Activated naive CD4-positive, alpha-beta T cell treated with anti-CD3 and anti-CD28 coated beads, Interleukin-2, amount 50 U/mL, for 24 hours (primary cell): Measurements from ENCODE around the gene MTURN.
"Not testable (repeated sequence)": the region's sequence is repeated elsewhere in the genome, so short reads cannot be mapped to it uniquely, and the experiment has no call there.

Source experiments
- H3K27ac Mint-ChIP-seq: one replicate; pipeline ENCODE4 v1.8.0; 2021; ENCODE audit warnings: mild to moderate bottlenecking, mixed read lengths
- H3K27me3 Mint-ChIP-seq: one replicate; pipeline ENCODE4 v1.8.0; 2021; ENCODE audit warnings: mixed read lengths
- H3K36me3 Mint-ChIP-seq: one replicate; pipeline ENCODE4 v1.8.0; 2021; ENCODE audit warnings: mixed read lengths
- H3K4me1 Mint-ChIP-seq: one replicate; pipeline ENCODE4 v1.8.0; 2021; ENCODE audit warnings: mixed read lengths
- H3K4me3 Mint-ChIP-seq: one replicate; pipeline ENCODE4 v1.8.0; 2021; ENCODE audit warnings: mild to moderate bottlenecking, mixed read lengths
- H3K9me3 Mint-ChIP-seq: one replicate; pipeline ENCODE4 v1.8.0; 2021; ENCODE audit warnings: mixed read lengths

The MTURN gene

GRCh38 chr7:30178748-30179436, 44.1 kb downstream of the MTURN start:
- no peaks in the 10 kb centered on the region for H3K36me3 Mint-ChIP-seq
- H3K27ac Mint-ChIP-seq: no peak overlapping the region
- no peak overlapping the region for H3K4me3 Mint-ChIP-seq
- H3K9me3 Mint-ChIP-seq: no peaks in the 10 kb centered on the region
- peaks cover 3% of the 10 kb centered on the region for H3K4me1 Mint-ChIP-seq
- H3K27me3 Mint-ChIP-seq: no peaks in the 10 kb centered on the region

GRCh38 chr7:30180718-30181117, 45.9 kb downstream of the MTURN start:
- H3K27ac Mint-ChIP-seq: no peak overlapping the region
- H3K4me1 Mint-ChIP-seq: peaks cover 3% of the 10 kb centered on the region
- H3K9me3 Mint-ChIP-seq: no peaks in the 10 kb centered on the region
- H3K4me3 Mint-ChIP-seq: no peak overlapping the region
- H3K27me3 Mint-ChIP-seq: no peaks in the 10 kb centered on the region
- no peaks in the 10 kb centered on the region for H3K36me3 Mint-ChIP-seq

- Mint-ChIP-seq H3K36me3 (peaks cover under 1% of the 10 kb centered on the region), H3K4me1 (peaks cover 3% of the 10 kb centered on the region), H3K9me3 (peaks cover 1% of the 10 kb centered on the region), H3K27me3 (no peaks in the 10 kb centered on the region), H3K4me3 (no peak overlapping the region), H3K27ac (no peak overlapping the region)
These were observed 46.4 kb downstream of the MTURN start for GRCh38 chr7:30181211-30181610.

- H3K27ac Mint-ChIP-seq: no peak overlapping the region
- H3K4me3 Mint-ChIP-seq: no peak overlapping the region
- peaks cover 8% of the 10 kb centered on the region for H3K9me3 Mint-ChIP-seq
- H3K27me3 Mint-ChIP-seq: no peaks in the 10 kb centered on the region
- H3K4me1 Mint-ChIP-seq: peaks cover 3% of the 10 kb centered on the region
- peaks cover 3% of the 10 kb centered on the region for H3K36me3 Mint-ChIP-seq
These were observed 47.1 kb downstream of the MTURN start for GRCh38 chr7:30181736-30182522.

- peaks cover 11% of the 10 kb centered on the region for H3K9me3 Mint-ChIP-seq
- H3K36me3 Mint-ChIP-seq: peaks cover 4% of the 10 kb centered on the region
- H3K4me1 Mint-ChIP-seq: peaks cover 3% of the 10 kb centered on the region
- no peak overlapping the region for H3K27ac Mint-ChIP-seq
- no peaks in the 10 kb centered on the region for H3K27me3 Mint-ChIP-seq
- no peak overlapping the region for H3K4me3 Mint-ChIP-seq
These were observed 48.0 kb downstream of the MTURN start for GRCh38 chr7:30182814-30183213.

- peaks cover 3% of the 10 kb centered on the region for H3K4me1 Mint-ChIP-seq
- no peaks in the 10 kb centered on the region for H3K27me3 Mint-ChIP-seq
- no peak overlapping the region for H3K27ac Mint-ChIP-seq
- peaks cover 9% of the 10 kb centered on the region for H3K36me3 Mint-ChIP-seq
- H3K4me3 Mint-ChIP-seq: no peak overlapping the region
- peaks cover 17% of the 10 kb centered on the region for H3K9me3 Mint-ChIP-seq
These were observed 49.1 kb downstream of the MTURN start for GRCh38 chr7:30183749-30184369.

GRCh38 chr7:30184791-30185487, 50.2 kb downstream of the MTURN start:
- Mint-ChIP-seq H3K4me3 (no peak overlapping the region), H3K27ac (no peak overlapping the region), H3K9me3 (peaks cover 17% of the 10 kb centered on the region), H3K4me1 (no peaks in the 10 kb centered on the region), H3K36me3 (peaks cover 12% of the 10 kb centered on the region), H3K27me3 (no peaks in the 10 kb centered on the region)

- peaks cover 12% of the 10 kb centered on the region for H3K36me3 Mint-ChIP-seq
- peaks cover 17% of the 10 kb centered on the region for H3K9me3 Mint-ChIP-seq
- no peaks in the 10 kb centered on the region for H3K4me1 Mint-ChIP-seq
- H3K27ac Mint-ChIP-seq: no peak overlapping the region
- no peaks in the 10 kb centered on the region for H3K27me3 Mint-ChIP-seq
- H3K4me3 Mint-ChIP-seq: no peak overlapping the region
These were observed 50.7 kb downstream of the MTURN start for GRCh38 chr7:30185496-30185895.

- peaks cover 17% of the 10 kb centered on the region for H3K9me3 Mint-ChIP-seq
- H3K27me3 Mint-ChIP-seq: no peaks in the 10 kb centered on the region
- H3K27ac Mint-ChIP-seq: no peak overlapping the region
- H3K4me1 Mint-ChIP-seq: no peaks in the 10 kb centered on the region
- peaks cover 12% of the 10 kb centered on the region for H3K36me3 Mint-ChIP-seq
- H3K4me3 Mint-ChIP-seq: no peak overlapping the region
These were observed 51.9 kb downstream of the MTURN start for GRCh38 chr7:30186725-30187124.

GRCh38 chr7:30187513-30187912, 52.7 kb downstream of the MTURN start:
- H3K27ac Mint-ChIP-seq: no peak overlapping the region
- H3K4me1 Mint-ChIP-seq: no peaks in the 10 kb centered on the region
- H3K9me3 Mint-ChIP-seq: peaks cover 17% of the 10 kb centered on the region
- H3K27me3 Mint-ChIP-seq: no peaks in the 10 kb centered on the region
- peaks cover 12% of the 10 kb centered on the region for H3K36me3 Mint-ChIP-seq
- no peak overlapping the region for H3K4me3 Mint-ChIP-seq

- Mint-ChIP-seq H3K36me3 (peaks cover 12% of the 10 kb centered on the region), H3K9me3 (peaks cover 17% of the 10 kb centered on the region)
- H3K4me3 Mint-ChIP-seq, H3K27me3 Mint-ChIP-seq, H3K27ac Mint-ChIP-seq, H3K4me1 Mint-ChIP-seq: not testable (repeated sequence)
These were observed 53.6 kb downstream of the MTURN start for GRCh38 chr7:30188381-30188780.

- H3K4me3 Mint-ChIP-seq: no peak overlapping the region
- H3K27ac Mint-ChIP-seq: no peak overlapping the region
- H3K4me1 Mint-ChIP-seq: no peaks in the 10 kb centered on the region
- H3K9me3 Mint-ChIP-seq: peaks cover 17% of the 10 kb centered on the region
- no peaks in the 10 kb centered on the region for H3K27me3 Mint-ChIP-seq
- peaks cover 12% of the 10 kb centered on the region for H3K36me3 Mint-ChIP-seq
These were observed 54.0 kb downstream of the MTURN start for GRCh38 chr7:30188811-30189210.

- peaks cover 19% of the 10 kb centered on the region for H3K36me3 Mint-ChIP-seq
- H3K9me3 Mint-ChIP-seq: peaks cover 25% of the 10 kb centered on the region
- H3K27me3 Mint-ChIP-seq: no peaks in the 10 kb centered on the region
- no peaks in the 10 kb centered on the region for H3K4me1 Mint-ChIP-seq
- no peak overlapping the region for H3K27ac Mint-ChIP-seq
- no peak overlapping the region for H3K4me3 Mint-ChIP-seq
These were observed 57.0 kb downstream of the MTURN start for GRCh38 chr7:30191809-30192208.

GRCh38 chr7:30193336-30193943, 58.7 kb downstream of the MTURN start:
- Mint-ChIP-seq H3K27me3 (no peaks in the 10 kb centered on the region), H3K36me3 (peaks cover 15% of the 10 kb centered on the region), H3K27ac (no peak overlapping the region), H3K4me1 (no peaks in the 10 kb centered on the region), H3K9me3 (peaks cover 18% of the 10 kb centered on the region), H3K4me3 (no peak overlapping the region)

- H3K4me3 Mint-ChIP-seq: no peak overlapping the region
- H3K27ac Mint-ChIP-seq: no peak overlapping the region
- peaks cover 18% of the 10 kb centered on the region for H3K9me3 Mint-ChIP-seq
- no peaks in the 10 kb centered on the region for H3K4me1 Mint-ChIP-seq
- H3K36me3 Mint-ChIP-seq: peaks cover 12% of the 10 kb centered on the region
- no peaks in the 10 kb centered on the region for H3K27me3 Mint-ChIP-seq
These were observed 61.6 kb downstream of the MTURN start for GRCh38 chr7:30196408-30196807.
